HL-60 (cell line): ENCODE data around the gene KAT6B.

Source experiments
- DNase-seq, 2 experiments: peaks; one replicate each; pipeline ENCODE4 v3.0.0-alpha.2; 2010 to 2020; ENCODE audit warnings: low read depth in 1 of 2, low spot score in 1 of 2
- H3K27ac ChIP-seq: fragments of 250-450 bp; sonication (Bioruptor Pico); replicated peaks from 2 replicates; pipeline ENCODE4 v1.5.1; 2020; ENCODE audit warnings: mild to moderate bottlenecking, moderate library complexity
- H3K27me3 ChIP-seq: fragments of 250-450 bp; sonication (Bioruptor Pico); 2 replicates; pipeline ENCODE4 v1.5.1; 2021; ENCODE audit warnings: mild to moderate bottlenecking, moderate library complexity; ENCODE audit not compliant: insufficient read depth, poor library complexity, severe bottlenecking
- H3K4me3 ChIP-seq: replicated peaks from 2 replicates; pipeline ENCODE4 v1.5.1; 2011; ENCODE audit warnings: mild to moderate bottlenecking, control low read depth, low read length; ENCODE audit not compliant: insufficient read depth
- CTCF ChIP-seq: IDR thresholded peaks from one replicate; pipeline ENCODE4 v1.5.1; 2011; ENCODE audit warnings: low read length, control low read depth, inconsistent platforms; ENCODE audit not compliant: insufficient read depth
- GABPA ChIP-seq: IDR thresholded peaks from 2 replicates; pipeline ENCODE4 v1.6.1; 2012; ENCODE audit warnings: low read depth
- POLR2AphosphoS5 ChIP-seq: IDR thresholded peaks from 2 replicates; pipeline ENCODE4 v1.6.1; 2012; ENCODE audit warnings: low read depth
- REST ChIP-seq: IDR thresholded peaks from 2 replicates; pipeline ENCODE4 v1.6.1; 2012; ENCODE audit warnings: low read depth; ENCODE audit not compliant: insufficient replicate concordance
- SPI1 ChIP-seq: IDR thresholded peaks from 2 replicates; pipeline ENCODE4 v1.6.1; 2012; ENCODE audit warnings: low read depth, mild to moderate bottlenecking, borderline replicate concordance

The KAT6B gene

GRCh38 chr10:75080554-75080953 lies 254.2 kb downstream of the KAT6B start:
- Histone ChIP-seq H3K4me3 (no peak overlapping the region), H3K27ac (no peak overlapping the region), H3K27me3 (no peaks in the 10 kb centered on the region)
- TF ChIP-seq GABPA (no peak), CTCF (no peak), REST (no peak), SPI1 (no peak), POLR2AphosphoS5 (no peak)
- DNase-seq, result no peak

- no peak for TF ChIP-seq POLR2AphosphoS5
- TF ChIP-seq CTCF, result no peak
- TF ChIP-seq GABPA, result no peak
- TF ChIP-seq REST, result no peak
- TF ChIP-seq SPI1, result no peak
- Histone ChIP-seq H3K27ac (no peak overlapping the region), H3K4me3 (no peak overlapping the region), H3K27me3 (no peaks in the 10 kb centered on the region)
- DNase-seq, result no peak
Measured at GRCh38 chr10:75081379-75081778, 255.0 kb downstream of the KAT6B start.
